B cell (primary cell): ENCODE measurements around the gene FAM216B. TPM values are rescaled to one million over a fixed set of nuclear protein-coding genes. Genes with fewer than 3 reads are reported as not detected.
"Not testable (repeated sequence)": the region's sequence is repeated elsewhere in the genome, so short reads cannot be mapped to it uniquely, and the experiment has no call there.

Experiments used
- ATAC-seq: fragments of 200-7000 bp; cut with Tn5 transposase; one replicate; pipeline ENCODE4 v1.10.0; 2021; ENCODE audit warnings: low read depth, mild to moderate bottlenecking, moderate number of reproducible peaks, moderate library complexity
- CTCF ChIA-PET: fragments of 350-600 bp; sonication (Branson Sonifier 250); formaldehyde crosslinking; loops from one replicate; lab custom pipeline; 2021; ENCODE audit warnings: antibody characterized with exemption, inconsistent platforms; lab: Charles Lee
- POLR2A ChIA-PET: fragments of 350-600 bp; sonication (Branson Sonifier 250); formaldehyde crosslinking; loops from one replicate; lab custom pipeline; 2021; ENCODE audit warnings: antibody characterized with exemption; lab: Charles Lee
- DNase-seq: peaks from one replicate; pipeline ENCODE4 v3.0.0; 2013
- H2AFZ ChIP-seq: 2 replicates; pipeline ENCODE4 v1.6.1; 2012; ENCODE audit warnings: mild to moderate bottlenecking, low read depth, low read length; ENCODE audit not compliant: insufficient read depth, poor library complexity, severe bottlenecking
- H3K27ac ChIP-seq, 2 donors: 1 replicate in 1 of 2; 2 replicates in 1 of 2; pipeline ENCODE4 v1.5.1; 2012 to 2013; ENCODE audit warnings: low read length in 2 of 2, mild to moderate bottlenecking in 2 of 2, moderate library complexity in 1 of 2
- H3K27me3 ChIP-seq, 4 experiments: fragments of 200-600 bp in 1 of 4; sonication (generic) in 1 of 4; replicated peaks in 1 of 4; 1 replicate in 2 of 4; 2 replicates in 2 of 4; pipeline versions ENCODE4 v1.6.1 to v1.7.0; 2013 to 2016; ENCODE audit warnings: low read length in 3 of 4, mild to moderate bottlenecking in 2 of 4, mixed read lengths in 1 of 4, moderate library complexity in 1 of 4; ENCODE audit not compliant: insufficient read depth in 4 of 4, control insufficient read depth in 3 of 4; ENCODE audit errors: control extremely low read depth in 1 of 4
- H3K36me3 ChIP-seq, 2 experiments: replicated peaks in 1 of 2; 1 replicate in 1 of 2; 2 replicates in 1 of 2; pipeline versions ENCODE4 v1.6.1 to v1.7.1; 2013; ENCODE audit warnings: low read length in 1 of 2; ENCODE audit not compliant: insufficient read depth in 2 of 2, control insufficient read depth in 1 of 2; ENCODE audit errors: control extremely low read depth in 1 of 2, extremely low read depth in 1 of 2
- H3K4me1 ChIP-seq, 2 donors: fragments of 200-600 bp in 1 of 2; sonication (generic) in 1 of 2; 1 replicate in 1 of 2; 2 replicates in 1 of 2; pipeline versions ENCODE4 v1.5.1 to v1.6.1; 2013 to 2017; ENCODE audit warnings: low read length in 2 of 2; ENCODE audit not compliant: control insufficient read depth in 2 of 2, insufficient read depth in 2 of 2
- H3K4me2 ChIP-seq: replicated peaks from 2 replicates; pipeline ENCODE3; 2012; ENCODE audit warnings: mild to moderate bottlenecking, low read depth, low read length; ENCODE audit not compliant: poor library complexity, severe bottlenecking
- H3K4me3 ChIP-seq, 5 experiments: fragments of 200-600 bp in 1 of 5; sonication (generic) in 1 of 5; 1 replicate in 3 of 5; 2 replicates in 2 of 5; pipeline versions ENCODE4 v1.5.1 to v1.7.0; 2011 to 2016; ENCODE audit warnings: low read length in 4 of 5, mild to moderate bottlenecking in 4 of 5, low read depth in 2 of 5, control low read depth in 1 of 5, moderate library complexity in 1 of 5; ENCODE audit not compliant: insufficient read depth in 1 of 5; ENCODE audit errors: control extremely low read depth in 1 of 5, extremely low read depth in 1 of 5
- H3K79me2 ChIP-seq: fragments of 200-600 bp; sonication (generic); one replicate; pipeline ENCODE4 v1.6.0; 2016; ENCODE audit warnings: low read length; ENCODE audit not compliant: control insufficient read depth, insufficient read depth
- H3K9ac ChIP-seq: fragments of 200-600 bp; sonication (generic); 2 replicates; pipeline ENCODE4 v1.6.1; 2017; ENCODE audit warnings: mild to moderate bottlenecking, low read length, moderate library complexity
- H3K9me3 ChIP-seq, 3 donors: one replicate each; pipeline versions ENCODE4 v1.6.1 to v1.7.1; 2013; ENCODE audit warnings: low read length in 2 of 3; ENCODE audit not compliant: control insufficient read depth in 2 of 3, insufficient read depth in 1 of 3; ENCODE audit errors: control extremely low read depth in 1 of 3
- H4K20me1 ChIP-seq: 2 replicates; pipeline ENCODE4 v1.6.0; 2012; ENCODE audit warnings: mild to moderate bottlenecking, low read length; ENCODE audit not compliant: insufficient read depth, control insufficient read depth, poor library complexity, severe bottlenecking
- H3K27ac Mint-ChIP-seq: one replicate; pipeline ENCODE4 v1.8.0; 2021; ENCODE audit warnings: mixed read lengths
- H3K27me3 Mint-ChIP-seq: one replicate; pipeline ENCODE4 v1.8.0; 2021; ENCODE audit warnings: mixed read lengths
- H3K4me1 Mint-ChIP-seq: one replicate; pipeline ENCODE4 v1.8.0; 2021; ENCODE audit warnings: mixed read lengths
- H3K4me3 Mint-ChIP-seq: one replicate; pipeline ENCODE4 v1.8.0; 2021; ENCODE audit warnings: mixed read lengths
- H3K9me3 Mint-ChIP-seq: one replicate; pipeline ENCODE4 v1.8.0; 2022; ENCODE audit warnings: mixed read lengths; ENCODE audit not compliant: insufficient read depth
- EZH2 ChIP-seq: IDR thresholded peaks from 2 replicates; pipeline ENCODE4 v1.6.1; 2012; ENCODE audit warnings: borderline replicate concordance, low read depth, mild to moderate bottlenecking, moderate library complexity, low read length; ENCODE audit not compliant: insufficient read depth, poor library complexity, severe bottlenecking
- WGBS: methylation state at CpG from one replicate; pipeline ENCODE4 v1.1.5; 2013; ENCODE audit warnings: missing lambda C conversion rate; ENCODE audit not compliant: insufficient coverage; 5-methylcytosine and 5-hydroxymethylcytosine counted together
- intact Hi-C: fragments of 100-400 bp; cut with micrococcal nuclease; formaldehyde crosslinking; loops from one replicate; pipeline ENCODE4 v1.10.0; 2022
- polyA plus RNA-seq: library from polyadenylated mRNA; depleted of rRNA; stranded (reverse); fragments of >200 nt; gene quantifications from 2 replicates; pipeline ENCODE4 v1.2.3, GENCODE V29; 2012
- total RNA-seq, 2 donors: library from RNA; stranded (reverse); fragments of 120-200 nt in 1 of 2; gene quantifications; 1 replicate in 1 of 2; 2 replicates in 1 of 2; pipeline versions ENCODE4 v1.2.3 to v1.2.4, GENCODE V29; 2013 to 2022
- TF ChIP-seq, protein P1 (sequence below): fragments of 200-600 bp; IDR thresholded peaks from one replicate; pipeline ENCODE4 v1.8.0; 2022; ENCODE audit warnings: antibody characterized with exemption, mild to moderate bottlenecking

FAM216B gene
- total and polyA plus RNA-seq, 2 donors (not counting 1 experiment from before 2014, with no cell fraction given) = not detected

DNA sequence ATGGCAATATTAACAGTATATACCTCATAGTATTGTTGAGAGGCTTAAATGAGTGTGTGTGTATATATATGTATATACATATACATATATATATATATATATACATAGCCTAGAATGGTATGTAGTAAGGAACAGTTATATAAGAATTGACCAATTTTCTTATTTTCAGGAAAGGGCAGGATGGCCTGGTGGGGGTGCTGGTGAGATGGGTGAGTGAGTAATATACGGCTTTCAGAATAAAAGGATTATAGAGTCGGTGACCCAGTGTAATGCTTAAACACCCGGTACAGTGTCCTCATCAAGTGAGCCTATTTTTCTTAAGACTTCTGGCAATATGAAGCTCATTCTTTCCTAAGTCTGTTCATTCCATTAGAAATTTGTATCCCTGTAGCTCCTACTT lies 11.7 kb upstream of the FAM216B start:
- DNase-seq (no peak), ATAC-seq (no peak)
- Mint-ChIP-seq H3K4me1 (no peaks in the 10 kb centered on the region), H3K27me3 (peaks cover 19% of the 10 kb centered on the region), H3K4me3 (no peak overlapping the region), H3K9me3 (peaks cover under 1% of the 10 kb centered on the region), H3K27ac (no peak overlapping the region)
- Histone ChIP-seq H3K4me1 (no peaks in the 10 kb centered on the region), H3K79me2 (no peaks in the 10 kb centered on the region), H3K9ac (no peak overlapping the region), H3K27ac (no peak overlapping the region), H3K36me3 (no peaks in the 10 kb centered on the region), H3K4me2 (no peak overlapping the region), H4K20me1 (no peaks in the 10 kb centered on the region), H2AFZ (no peak overlapping the region), H3K9me3 (no peaks in the 10 kb centered on the region), H3K4me3 (no peak overlapping the region), H3K27me3 (no peaks in the 10 kb centered on the region)
- CTCF ChIA-PET = no interaction called here
- intact Hi-C loops = no loop called here
- POLR2A ChIA-PET = no interaction called here
- TF ChIP-seq, protein P1, sequence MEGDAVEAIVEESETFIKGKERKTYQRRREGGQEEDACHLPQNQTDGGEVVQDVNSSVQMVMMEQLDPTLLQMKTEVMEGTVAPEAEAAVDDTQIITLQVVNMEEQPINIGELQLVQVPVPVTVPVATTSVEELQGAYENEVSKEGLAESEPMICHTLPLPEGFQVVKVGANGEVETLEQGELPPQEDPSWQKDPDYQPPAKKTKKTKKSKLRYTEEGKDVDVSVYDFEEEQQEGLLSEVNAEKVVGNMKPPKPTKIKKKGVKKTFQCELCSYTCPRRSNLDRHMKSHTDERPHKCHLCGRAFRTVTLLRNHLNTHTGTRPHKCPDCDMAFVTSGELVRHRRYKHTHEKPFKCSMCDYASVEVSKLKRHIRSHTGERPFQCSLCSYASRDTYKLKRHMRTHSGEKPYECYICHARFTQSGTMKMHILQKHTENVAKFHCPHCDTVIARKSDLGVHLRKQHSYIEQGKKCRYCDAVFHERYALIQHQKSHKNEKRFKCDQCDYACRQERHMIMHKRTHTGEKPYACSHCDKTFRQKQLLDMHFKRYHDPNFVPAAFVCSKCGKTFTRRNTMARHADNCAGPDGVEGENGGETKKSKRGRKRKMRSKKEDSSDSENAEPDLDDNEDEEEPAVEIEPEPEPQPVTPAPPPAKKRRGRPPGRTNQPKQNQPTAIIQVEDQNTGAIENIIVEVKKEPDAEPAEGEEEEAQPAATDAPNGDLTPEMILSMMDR = no peak
- TF ChIP-seq EZH2 = no peak
- 100% methylated on average over 3 of the region's 3 CpGs for WGBS

DNA sequence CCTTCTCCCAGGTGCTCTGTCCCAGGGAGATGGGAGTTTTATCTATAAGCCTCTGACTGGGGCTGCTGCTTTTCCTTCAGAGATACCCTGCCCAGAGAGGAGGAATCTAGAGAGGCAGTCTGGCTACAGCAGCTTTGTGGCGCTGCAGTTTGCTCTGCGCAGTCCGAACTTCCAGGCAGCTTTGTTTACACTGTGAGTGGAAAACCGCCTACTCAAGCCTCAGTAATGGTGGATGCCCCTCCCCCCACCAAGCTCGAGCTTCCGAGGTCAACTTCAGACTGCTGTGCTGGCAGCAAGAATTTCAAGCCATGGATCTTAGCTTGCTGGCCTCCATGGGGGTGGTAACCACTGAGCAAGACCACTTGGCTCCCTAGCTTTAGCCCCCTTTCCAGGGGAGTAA lies 4.8 kb upstream of the FAM216B start:
- H3K36me3 ChIP-seq, POLR2A ChIA-PET, DNase-seq, H3K27ac ChIP-seq, H3K9me3 Mint-ChIP-seq, intact Hi-C loops, H3K79me2 ChIP-seq, H3K9me3 ChIP-seq, H4K20me1 ChIP-seq, H3K4me1 Mint-ChIP-seq, H3K4me1 ChIP-seq, H3K4me3 ChIP-seq, H3K27ac Mint-ChIP-seq, H3K9ac ChIP-seq, ATAC-seq, H3K27me3 ChIP-seq, H2AFZ ChIP-seq, H3K4me3 Mint-ChIP-seq, H3K4me2 ChIP-seq: not testable (repeated sequence)
- peaks cover 30% of the 10 kb centered on the region for H3K27me3 Mint-ChIP-seq
- CTCF ChIA-PET = interaction anchor here (0.6 kb wide), 1 partner anchor 44 kb away, joined by 3 read pairs; no protein-coding TSS in a partner anchor
- WGBS = 93% methylated on average over 4 of the region's 6 CpGs
